ENCODE data around the gene GSTCD. TPM values are rescaled to one million over a fixed set of nuclear protein-coding genes. Genes with fewer than 3 reads are reported as not detected.
"Not testable (repeated sequence)": the region's sequence is repeated elsewhere in the genome, so short reads cannot be mapped to it uniquely, and the experiment has no call there.

GSTCD gene
- polyA plus RNA-seq, 3 donors: 14.6 to 20.0 (median 19.9) TPM

- DNase-seq: no peak
Measured at GRCh38 chr4:105710678-105711077, 2.1 kb downstream of the GSTCD start.

- DNase-seq: no peak
Measured at GRCh38 chr4:105712766-105713165, 4.2 kb downstream of the GSTCD start.

GRCh38 chr4:105714071-105714521 lies 5.5 kb downstream of the GSTCD start:
- DNase-seq: no peak

GRCh38 chr4:105714932-105715331 lies 6.3 kb downstream of the GSTCD start:
- no peak for DNase-seq

GRCh38 chr4:105715692-105716278 lies 7.2 kb downstream of the GSTCD start:
- no peak for DNase-seq

GRCh38 chr4:105719204-105719603 lies 10.6 kb downstream of the GSTCD start:
- no peak for DNase-seq

GRCh38 chr4:105725623-105726022 lies 17.0 kb downstream of the GSTCD start:
- no peak for DNase-seq

- DNase-seq: not testable (repeated sequence)
Measured at GRCh38 chr4:105729895-105730294, 21.3 kb downstream of the GSTCD start.

- not testable (repeated sequence) for DNase-seq
Measured at GRCh38 chr4:105735217-105735616, 26.6 kb downstream of the GSTCD start.

- DNase-seq: no peak
Measured at GRCh38 chr4:105741548-105741947, 33.0 kb downstream of the GSTCD start.

- no peak for DNase-seq
Measured at GRCh38 chr4:105748222-105748621, 39.6 kb downstream of the GSTCD start.

GRCh38 chr4:105751718-105752299 lies 43.2 kb downstream of the GSTCD start:
- no peak for DNase-seq

- DNase-seq: no peak
Measured at GRCh38 chr4:105753361-105753760, 44.8 kb downstream of the GSTCD start.

- no peak for DNase-seq
Measured at GRCh38 chr4:105755375-105755774, 46.8 kb downstream of the GSTCD start.

- DNase-seq: no peak
Measured at GRCh38 chr4:105758958-105759357, 50.4 kb downstream of the GSTCD start.

- no peak for DNase-seq
Measured at GRCh38 chr4:105765690-105766407, 57.3 kb downstream of the GSTCD start.

GRCh38 chr4:105767579-105767978 lies 59.0 kb downstream of the GSTCD start:
- no peak for DNase-seq

- DNase-seq: not testable (repeated sequence)
Measured at GRCh38 chr4:105770524-105770923, 61.9 kb downstream of the GSTCD start.

GRCh38 chr4:105772065-105772464 lies 63.5 kb downstream of the GSTCD start:
- DNase-seq: not testable (repeated sequence)

GRCh38 chr4:105775760-105776415 lies 67.3 kb downstream of the GSTCD start:
- not testable (repeated sequence) for DNase-seq

GRCh38 chr4:105780176-105780575 lies 71.6 kb downstream of the GSTCD start:
- DNase-seq: no peak

- DNase-seq: no peak
Measured at GRCh38 chr4:105784761-105785160, 76.2 kb downstream of the GSTCD start.

- no peak for DNase-seq
Measured at GRCh38 chr4:105785792-105786191, 77.2 kb downstream of the GSTCD start.

Measured in renal pelvis (tissue), 4 donors.